GM19043 (cell line): ENCODE data around the gene CLEC2L.

Source experiments
- ATAC-seq: cut with Tn5 transposase; IDR thresholded peaks from one replicate; pipeline ENCODE4 v1.9.1; 2021; ENCODE audit warnings: low read depth; ENCODE audit not compliant: unreplicated experiment

The CLEC2L gene

GRCh38 chr7:139523199-139523941, at the start of gene CLEC2L:
CLEC2L (plus strand) TSS chr7:139523685; CDS start chr7:139523928, 243 bp downstream.
- no peak for ATAC-seq

GRCh38 chr7:139476139-139476538, 47.3 kb upstream of the CLEC2L start:
- ATAC-seq, result no peak

GRCh38 chr7:139476891-139477290, 46.6 kb upstream of the CLEC2L start:
- no peak for ATAC-seq

GRCh38 chr7:139479620-139480019, 43.9 kb upstream of the CLEC2L start:
- ATAC-seq, result no peak

- no peak for ATAC-seq
Measured at GRCh38 chr7:139481364-139481763, 42.1 kb upstream of the CLEC2L start.

GRCh38 chr7:139482122-139482521, 41.4 kb upstream of the CLEC2L start:
- ATAC-seq, result no peak

- peak; percentile 13 for ATAC-seq
Measured at GRCh38 chr7:139482662-139483466, 40.6 kb upstream of the CLEC2L start.

GRCh38 chr7:139487366-139488080, 36.0 kb upstream of the CLEC2L start:
- no peak for ATAC-seq

- ATAC-seq, result no peak
Measured at GRCh38 chr7:139488810-139489209, 34.7 kb upstream of the CLEC2L start.

- no peak for ATAC-seq
Measured at GRCh38 chr7:139490130-139490529, 33.4 kb upstream of the CLEC2L start.

GRCh38 chr7:139492293-139492692, 31.2 kb upstream of the CLEC2L start:
- ATAC-seq, result no peak

GRCh38 chr7:139494835-139495579, 28.5 kb upstream of the CLEC2L start:
- ATAC-seq, result peak; percentile 83

- ATAC-seq, result no peak
Measured at GRCh38 chr7:139495580-139496125, 27.8 kb upstream of the CLEC2L start.

- no peak for ATAC-seq
Measured at GRCh38 chr7:139496528-139496927, 27.0 kb upstream of the CLEC2L start.

- no peak for ATAC-seq
Measured at GRCh38 chr7:139500770-139501138, 22.7 kb upstream of the CLEC2L start.

- ATAC-seq, result no peak
Measured at GRCh38 chr7:139502226-139502625, 21.3 kb upstream of the CLEC2L start.

- ATAC-seq, result no peak
Measured at GRCh38 chr7:139505563-139505962, 17.9 kb upstream of the CLEC2L start.

- no peak for ATAC-seq
Measured at GRCh38 chr7:139509535-139509934, 13.9 kb upstream of the CLEC2L start.

GRCh38 chr7:139511315-139511714, 12.2 kb upstream of the CLEC2L start:
- ATAC-seq, result no peak

GRCh38 chr7:139515266-139515665, 8.2 kb upstream of the CLEC2L start:
- ATAC-seq, result no peak
